ENCODE results near the gene C19orf53. TPM values are rescaled to one million over a fixed set of nuclear protein-coding genes. Genes with fewer than 3 reads are reported as not detected.

Gene C19orf53
- total and polyA plus RNA-seq, 2 of the 13 experiments (the other 11 are each of a cell fraction or from before 2014, with no cell fraction given) = 129 to 130 TPM

GRCh38 chr19:13731147-13731964, 42.9 kb upstream of the C19orf53 start (continued):
- 0 out of 2 replicates have a peak, but pooled peaks have one; percentile 29 for TF ChIP-seq SNAPC4 (CRISPR knock-in tag; IDR thresholded peaks at IDR 0.05)
- peak; percentile 75; the same call in 1 of the 2 replicates for TF ChIP-seq STAT6 (CRISPR knock-in tag; IDR thresholded peaks at IDR 0.05; ENCODE audit: borderline replicate concordance)
- peak; percentile 99 for TF ChIP-seq RFX1 (IDR thresholded peaks at IDR 0.05)
- TF ChIP-seq KIAA2018 (CRISPR knock-in tag; IDR thresholded peaks at IDR 0.05; ENCODE audit: borderline replicate concordance) = no peak
- no peak for TF ChIP-seq ZNF761 (CRISPR knock-in tag; conservative IDR thresholded peaks at IDR 0.05)
- no peak for TF ChIP-seq ZNF326 (CRISPR knock-in tag; IDR thresholded peaks at IDR 0.05; ENCODE audit: borderline replicate concordance)
- 0 out of 2 replicates have a peak, but pooled peaks have one; percentile 49 for TF ChIP-seq THAP11 (CRISPR knock-in tag; IDR thresholded peaks at IDR 0.05)
- peak; percentile 60 for TF ChIP-seq SUZ12 (IDR thresholded peaks at IDR 0.05; ENCODE audit: low read depth, low read length)
- TF ChIP-seq MAFK (conservative IDR thresholded peaks at IDR 0.05 in 1 of 2, IDR thresholded peaks at IDR 0.05 in 1 of 2; ENCODE audit: low read length in 2 of 2) = no peak
- TF ChIP-seq FOXP1 (IDR thresholded peaks at IDR 0.05) = no peak
- peak; percentile 15; the same call in 1 of the 2 replicates for TF ChIP-seq FOXP1 (CRISPR knock-in tag; IDR thresholded peaks at IDR 0.05)
- peak; percentile 90 for TF ChIP-seq HNRNPLL (IDR thresholded peaks at IDR 0.05; ENCODE audit: low read depth, low read length, poor library complexity, severe bottlenecking)
- no peak for TF ChIP-seq ZNF460 (CRISPR knock-in tag; IDR thresholded peaks at IDR 0.05; ENCODE audit: borderline replicate concordance)

Measured in HepG2 (cell line).